H1 (cell line): ENCODE data around the gene OGDH.

ENCODE experiments used
- CREB1 ChIP-seq: IDR thresholded peaks from 2 replicates; pipeline ENCODE4 v1.6.1; 2012; ENCODE audit warnings: inconsistent platforms
- CTCF ChIP-seq, 3 experiments: IDR thresholded peaks; 1 replicate in 2 of 3; 2 replicates in 1 of 3; pipeline versions ENCODE4 v1.5.1 to v1.6.1; 2011; ENCODE audit warnings: low read length in 3 of 3, mild to moderate bottlenecking in 3 of 3, inconsistent platforms in 2 of 3, low read depth in 1 of 3, moderate library complexity in 1 of 3; ENCODE audit not compliant: insufficient read depth in 1 of 3; ENCODE audit errors: control extremely low read depth in 1 of 3
- E2F6 ChIP-seq: IDR thresholded peaks from 2 replicates; pipeline ENCODE4 v1.6.1; 2012; ENCODE audit warnings: inconsistent platforms
- EGR1 ChIP-seq: IDR thresholded peaks from 2 replicates; pipeline ENCODE4 v1.6.1; 2011; ENCODE audit warnings: low read depth, low read length, borderline replicate concordance
- EP300 ChIP-seq, 2 experiments: IDR thresholded peaks; 1 replicate in 1 of 2; 2 replicates in 1 of 2; pipeline ENCODE4 v1.6.1; 2011 to 2012; ENCODE audit warnings: low read depth in 2 of 2, low read length in 2 of 2, mild to moderate bottlenecking in 2 of 2, borderline replicate concordance in 1 of 2, inconsistent platforms in 1 of 2, moderate library complexity in 1 of 2
- EZH2 ChIP-seq: fragments of 200-600 bp; sonication (generic); IDR thresholded peaks from 2 replicates; pipeline ENCODE4 v1.7.1; 2012; ENCODE audit warnings: low read depth, mild to moderate bottlenecking, moderate library complexity, low read length, inconsistent platforms; ENCODE audit not compliant: severe bottlenecking
- MAX ChIP-seq: IDR thresholded peaks from 2 replicates; pipeline ENCODE4 v1.6.1; 2012; ENCODE audit warnings: inconsistent platforms
- NANOG ChIP-seq: IDR thresholded peaks from 2 replicates; pipeline ENCODE4 v1.6.1; 2011; ENCODE audit warnings: low read length, low read depth, mild to moderate bottlenecking, inconsistent platforms; ENCODE audit not compliant: insufficient read depth, poor library complexity, severe bottlenecking
- POLR2A ChIP-seq, 2 experiments: IDR thresholded peaks; 1 replicate in 1 of 2; 2 replicates in 1 of 2; pipeline ENCODE4 v1.6.1; 2011; ENCODE audit warnings: low read depth in 2 of 2, low read length in 2 of 2, mild to moderate bottlenecking in 2 of 2; ENCODE audit errors: control extremely low read depth in 1 of 2
- POLR2AphosphoS5 ChIP-seq: IDR thresholded peaks from 2 replicates; pipeline ENCODE4 v1.6.1; 2011; ENCODE audit warnings: low read depth, low read length
- RAD21 ChIP-seq, 2 experiments: IDR thresholded peaks in 1 of 2; conservative IDR thresholded peaks in 1 of 2; 2 replicates each; pipeline ENCODE4 v1.6.1; 2011; ENCODE audit warnings: low read depth in 2 of 2, low read length in 2 of 2, improper control_type of control experiment in 1 of 2, inconsistent platforms in 1 of 2, mild to moderate bottlenecking in 1 of 2, moderate library complexity in 1 of 2
- TBP ChIP-seq: IDR thresholded peaks from 2 replicates; pipeline ENCODE4 v1.6.1; 2011; ENCODE audit warnings: low read depth, low read length, improper control_type of control experiment

GRCh38 chr7:44664780-44665461 lies 58.5 kb downstream of the OGDH start:
- no peak for TF ChIP-seq CTCF (IDR thresholded peaks at IDR 0.05; ENCODE audit: control extremely low read depth in 1 of 3, insufficient read depth in 1 of 3, low read depth in 1 of 3, low read length in 3 of 3)
- TF ChIP-seq EZH2, result no peak
- no peak for TF ChIP-seq E2F6
- no peak for TF ChIP-seq EP300 (IDR thresholded peaks at IDR 0.05; ENCODE audit: borderline replicate concordance in 1 of 2, low read depth in 2 of 2, low read length in 2 of 2)
- TF ChIP-seq RAD21 (IDR thresholded peaks at IDR 0.05 in 1 of 2, conservative IDR thresholded peaks at IDR 0.05 in 1 of 2; ENCODE audit: low read depth in 2 of 2, low read length in 2 of 2), result no peak
- no peak for TF ChIP-seq NANOG
- TF ChIP-seq EGR1, result no peak
- TF ChIP-seq POLR2A (IDR thresholded peaks at IDR 0.05; ENCODE audit: control extremely low read depth in 1 of 2, low read depth in 2 of 2, low read length in 2 of 2), result no peak
- no peak for TF ChIP-seq MAX
- no peak for TF ChIP-seq CREB1
- TF ChIP-seq POLR2AphosphoS5, result no peak
- TF ChIP-seq TBP, result no peak
